GM21576 (cell line): ENCODE data around the gene OR2T27.
"Not testable (repeated sequence)": the region's sequence is repeated elsewhere in the genome, so short reads cannot be mapped to it uniquely, and the experiment has no call there.

Experiments used
- ATAC-seq: cut with Tn5 transposase; IDR thresholded peaks from one replicate; pipeline ENCODE4 v1.9.1; 2021; ENCODE audit warnings: mild to moderate bottlenecking, moderate library complexity; ENCODE audit not compliant: unreplicated experiment

Gene OR2T27

DNA sequence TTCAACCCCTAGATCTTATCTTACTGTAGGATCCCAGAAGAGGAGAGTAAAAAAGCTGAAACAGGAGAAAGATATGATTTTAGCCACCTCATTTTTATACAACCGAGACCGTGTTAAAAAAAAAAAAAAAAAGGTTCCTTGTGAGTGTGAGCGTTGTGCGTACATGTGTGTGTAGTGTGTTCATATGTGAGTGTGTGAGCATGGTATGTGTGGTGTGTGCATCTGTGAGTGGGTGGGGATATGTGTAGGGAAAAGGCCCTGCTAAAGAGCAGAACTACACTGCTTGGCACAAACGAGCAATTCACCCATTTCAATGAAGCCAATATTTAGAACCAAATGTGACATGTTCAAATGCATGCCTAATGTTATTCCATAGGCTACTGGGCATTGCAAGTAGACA lies 13.7 kb downstream of the OR2T27 start:
- ATAC-seq: peak; percentile 7

DNA sequence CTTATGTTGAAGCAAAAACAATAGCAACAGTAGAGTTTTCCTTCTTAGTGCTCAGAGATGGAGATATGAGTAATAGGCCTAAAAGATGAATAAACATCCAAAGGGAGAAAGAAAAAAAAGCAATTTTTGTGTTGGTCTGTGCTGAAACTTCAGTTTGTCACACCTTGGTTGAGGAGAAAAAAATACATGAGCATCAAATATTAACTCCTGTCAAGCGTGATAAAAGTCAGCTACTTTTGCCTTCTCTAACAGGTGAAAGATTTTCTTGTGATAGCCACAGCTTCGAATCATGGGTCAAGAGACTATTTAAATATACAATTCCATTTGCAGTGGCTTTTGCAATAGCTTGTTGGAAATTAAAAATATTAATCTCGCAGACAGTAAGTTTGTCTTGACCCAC lies 14.4 kb downstream of the OR2T27 start:
- peak; percentile 46 for ATAC-seq

- ATAC-seq: peak; percentile 27
Measured at GRCh38 chr1:248639652-248640051, 15.7 kb downstream of the OR2T27 start.

DNA sequence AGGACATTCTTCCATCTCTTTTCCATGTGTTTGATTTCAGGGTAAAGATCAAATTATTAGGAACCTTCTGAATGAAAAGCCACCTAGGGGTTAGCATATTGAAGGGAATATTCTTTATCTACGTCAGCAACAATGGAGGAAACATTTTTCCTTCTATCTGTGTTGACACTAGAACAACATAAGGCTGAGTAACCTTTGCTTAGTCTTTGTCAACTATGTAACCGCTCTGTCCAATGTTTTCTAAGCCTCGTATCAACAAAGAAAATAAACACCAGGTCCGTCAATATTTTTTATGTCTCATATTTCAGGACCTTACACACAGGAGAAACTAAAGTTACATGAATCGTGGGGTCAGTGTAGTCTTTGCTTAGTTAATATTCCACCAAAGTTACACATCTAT lies 18.7 kb downstream of the OR2T27 start:
- ATAC-seq: not testable (repeated sequence)

DNA sequence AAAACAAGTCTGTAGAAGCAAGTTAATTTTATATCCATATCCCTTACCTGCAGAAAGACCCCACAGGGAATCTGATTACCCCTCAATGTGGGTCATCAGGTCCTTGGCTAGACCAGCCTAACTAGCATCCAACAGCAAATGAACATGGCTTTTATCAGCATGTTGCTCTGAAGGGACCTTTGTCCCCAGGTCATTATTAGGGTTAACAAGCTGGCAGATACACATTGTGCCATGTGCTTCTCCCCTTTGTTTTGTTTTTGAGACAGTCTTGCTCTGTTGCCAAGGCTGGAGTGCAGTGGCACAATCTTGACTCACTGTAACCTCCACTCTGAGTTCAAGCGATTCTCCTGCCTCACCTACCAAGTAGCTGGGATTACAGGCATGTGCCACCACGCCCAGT lies 20.3 kb downstream of the OR2T27 start, which contains the start of gene OR2T11:
OR2T11 (minus strand) TSS at position 101 of the 400 bp plus-strand sequence. CDS start 7,963 bp downstream, outside the sequence.
- not testable (repeated sequence) for ATAC-seq

DNA sequence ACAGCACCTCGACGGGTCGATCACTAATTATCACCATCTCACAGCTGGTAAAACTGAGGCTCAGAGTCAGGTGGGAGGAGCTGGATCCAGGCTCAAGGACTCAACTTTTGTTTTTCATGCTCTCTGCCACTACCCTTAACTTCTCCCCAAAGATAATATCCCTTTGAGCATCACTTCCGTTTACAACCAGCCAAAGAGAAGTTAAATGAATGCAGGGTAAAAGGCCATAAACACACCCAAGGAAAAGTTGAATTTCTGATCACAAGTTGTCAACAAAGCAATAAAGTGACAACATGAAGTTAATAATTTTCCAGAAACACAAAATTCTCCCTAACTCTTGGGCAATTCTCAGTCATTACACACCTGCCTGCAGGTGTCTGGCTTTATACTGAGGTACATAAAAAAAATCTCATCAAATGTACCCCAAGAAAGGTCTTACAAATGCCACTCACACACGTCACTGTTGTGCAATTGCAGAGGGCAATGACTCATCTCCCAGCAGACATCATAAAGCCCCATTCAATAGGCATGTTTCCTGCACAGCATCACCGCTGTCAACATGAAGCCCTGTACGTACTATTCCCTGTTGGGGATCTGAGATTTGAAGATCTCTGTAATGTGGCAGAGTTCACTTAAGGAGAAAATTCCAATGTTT lies 23.8 kb downstream of the OR2T27 start:
- no peak for ATAC-seq

DNA sequence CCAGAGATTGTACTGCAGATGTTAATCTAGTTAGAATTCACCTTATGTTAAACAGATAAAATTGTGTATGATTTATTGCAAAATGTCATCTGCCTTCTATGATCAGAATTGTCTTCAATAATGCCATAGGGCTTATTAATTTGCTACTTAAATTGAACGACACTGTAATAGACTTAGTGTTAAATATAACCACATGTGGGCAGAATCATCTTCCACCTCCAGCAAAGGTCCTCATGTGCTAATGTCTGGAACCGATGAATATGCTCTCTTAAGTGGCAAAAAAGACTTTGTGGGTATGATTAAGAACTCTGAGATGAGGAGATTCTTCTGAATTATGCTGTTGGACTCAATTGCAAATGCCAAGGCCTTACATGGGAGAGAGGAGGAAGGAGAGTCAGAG lies 24.8 kb downstream of the OR2T27 start:
- ATAC-seq: no peak

DNA sequence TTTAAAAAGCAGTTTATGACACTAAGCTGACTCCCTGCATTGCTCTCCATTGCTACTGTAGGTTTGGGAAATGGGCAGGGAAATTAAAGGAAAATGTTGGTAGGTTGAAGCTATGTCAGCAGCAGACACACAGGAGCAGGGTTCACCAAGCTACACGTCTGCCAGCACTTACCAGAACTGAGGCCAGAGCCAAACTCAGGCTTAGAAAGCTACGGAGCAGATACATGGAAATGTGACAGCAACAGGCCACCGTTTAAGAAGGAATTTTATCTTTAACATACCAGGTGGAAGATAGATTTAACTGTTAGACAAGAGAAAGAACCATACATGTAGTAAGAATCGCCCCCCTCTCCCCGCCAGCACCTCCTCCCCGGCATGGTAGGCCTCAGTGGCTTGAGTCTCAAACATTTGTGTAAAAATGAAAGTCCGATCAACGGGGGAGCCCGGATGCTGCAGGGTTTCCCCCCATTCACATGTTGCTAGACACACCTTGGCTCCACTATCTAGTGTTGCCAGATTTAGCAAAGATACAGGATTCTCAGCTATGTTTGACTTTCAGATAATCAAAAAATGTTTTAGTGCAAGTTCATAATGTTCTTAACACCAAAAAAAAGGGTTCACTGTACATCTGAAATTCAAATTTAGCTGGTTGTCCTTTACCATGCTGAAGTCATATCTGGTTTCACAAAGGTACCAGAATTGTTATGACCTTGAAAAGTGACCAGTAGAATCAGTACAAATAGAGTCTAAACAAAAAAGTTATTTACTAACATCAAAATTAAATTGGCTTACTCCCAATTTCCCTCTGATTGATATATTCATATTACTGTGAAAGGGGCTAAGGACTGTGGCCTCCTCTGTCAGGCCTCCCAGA lies 27.1 kb downstream of the OR2T27 start:
- ATAC-seq: no peak

GRCh38 chr1:248625971-248626370 lies 29.4 kb downstream of the OR2T27 start:
- no peak for ATAC-seq

DNA sequence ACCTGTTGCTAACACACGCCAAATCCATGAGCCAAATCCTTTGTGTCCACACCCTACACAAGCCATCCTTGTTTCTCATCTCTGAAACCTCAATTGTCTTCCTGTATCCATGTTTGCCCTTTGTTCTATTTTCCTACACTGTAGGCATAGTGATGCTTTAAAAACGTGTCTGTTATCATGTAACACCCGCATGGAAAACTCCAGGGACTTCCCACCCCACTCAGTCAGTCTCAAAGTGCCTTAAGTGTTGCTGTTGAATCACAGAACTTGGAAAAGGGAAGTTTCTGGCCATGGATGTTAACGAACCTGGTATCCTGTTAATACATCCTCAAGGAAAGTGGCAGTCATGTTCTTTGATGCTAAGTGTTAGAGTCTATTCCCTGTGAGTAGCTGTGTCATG lies 30.2 kb downstream of the OR2T27 start:
- ATAC-seq: no peak

- ATAC-seq: no peak
Measured at GRCh38 chr1:248622570-248623001, 32.7 kb downstream of the OR2T27 start.

DNA sequence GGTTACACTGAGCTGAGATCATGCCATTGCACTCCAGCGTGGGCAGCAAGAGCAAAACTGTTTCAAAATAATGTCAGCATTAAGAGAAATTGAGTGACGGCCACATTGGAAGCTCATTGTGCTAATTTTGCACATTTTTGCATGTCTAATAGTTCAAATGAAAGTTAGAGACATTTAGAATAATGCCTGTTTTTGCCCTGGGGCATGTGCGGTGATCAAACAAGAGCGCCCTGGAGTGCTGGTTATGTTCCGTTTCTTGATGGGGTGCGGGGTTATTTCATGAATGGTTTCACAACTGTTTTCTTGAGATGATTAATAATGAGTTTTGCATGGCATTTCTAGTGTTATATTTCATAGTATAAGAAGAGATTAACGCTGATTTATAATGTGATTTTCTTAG lies 33.6 kb downstream of the OR2T27 start:
- ATAC-seq: no peak

DNA sequence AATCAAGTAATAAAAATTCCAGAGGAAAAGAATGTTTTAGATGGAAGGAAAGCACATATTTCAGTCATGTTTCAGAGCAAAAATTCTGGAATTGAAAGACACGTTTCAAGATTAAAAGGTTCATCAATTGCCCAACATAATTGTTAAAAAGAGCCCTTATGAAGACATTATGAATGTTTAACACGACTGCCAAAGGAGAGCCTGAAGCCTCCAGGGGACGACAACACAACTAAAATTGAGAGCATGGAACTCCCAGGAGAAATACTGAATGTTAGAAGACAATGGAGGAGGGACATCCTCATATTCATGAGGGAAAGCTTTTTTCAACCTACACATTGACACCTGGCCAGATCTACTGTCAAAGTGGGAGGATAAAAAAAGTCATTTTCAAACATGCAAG lies 36.5 kb downstream of the OR2T27 start:
- ATAC-seq: no peak

DNA sequence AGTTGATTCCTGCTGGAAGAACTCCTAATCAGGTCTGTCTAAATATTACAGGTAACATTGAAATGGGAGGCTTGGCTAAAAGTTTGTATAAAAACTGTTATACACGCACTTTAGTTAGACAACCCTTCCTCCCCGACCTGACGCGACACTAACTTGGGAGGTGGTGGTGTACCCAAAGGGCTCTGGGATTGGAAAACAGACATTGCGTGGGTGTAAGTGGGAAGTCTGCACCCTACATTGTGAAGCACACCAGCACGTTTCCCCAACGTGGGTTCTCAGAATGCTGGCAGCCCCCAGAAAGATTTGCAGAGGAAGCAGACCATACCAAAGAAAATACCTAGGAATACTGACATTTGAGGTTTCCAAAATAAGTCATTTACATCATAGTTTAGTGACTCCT lies 37.2 kb downstream of the OR2T27 start:
- ATAC-seq: no peak

GRCh38 chr1:248613742-248614141 lies 41.6 kb downstream of the OR2T27 start:
- no peak for ATAC-seq

DNA sequence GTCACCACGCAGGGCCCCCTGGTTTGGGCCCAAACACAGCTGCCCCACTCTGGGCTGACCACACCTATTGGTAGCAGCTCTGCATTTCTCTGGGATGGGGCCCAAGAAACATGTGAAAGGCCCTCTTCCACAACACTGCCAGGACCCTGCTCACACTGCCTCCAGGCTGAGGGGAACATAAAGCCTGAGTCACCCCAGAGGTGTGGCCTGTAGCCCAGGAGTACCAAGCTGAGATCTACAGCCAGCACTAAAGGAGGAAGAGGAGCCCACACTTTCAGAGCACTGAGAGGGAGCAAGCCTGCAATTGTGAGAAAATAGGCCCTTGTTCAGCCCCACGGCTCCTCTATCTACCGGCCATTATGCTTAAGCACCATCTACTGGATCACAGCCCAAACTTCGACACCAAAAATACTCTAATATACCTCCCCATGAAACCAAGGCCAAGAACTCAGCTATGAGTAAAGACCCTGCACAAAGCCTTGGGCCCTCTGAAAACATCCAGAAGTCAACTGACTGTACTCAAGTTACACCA lies 43.4 kb downstream of the OR2T27 start:
- ATAC-seq: no peak

DNA sequence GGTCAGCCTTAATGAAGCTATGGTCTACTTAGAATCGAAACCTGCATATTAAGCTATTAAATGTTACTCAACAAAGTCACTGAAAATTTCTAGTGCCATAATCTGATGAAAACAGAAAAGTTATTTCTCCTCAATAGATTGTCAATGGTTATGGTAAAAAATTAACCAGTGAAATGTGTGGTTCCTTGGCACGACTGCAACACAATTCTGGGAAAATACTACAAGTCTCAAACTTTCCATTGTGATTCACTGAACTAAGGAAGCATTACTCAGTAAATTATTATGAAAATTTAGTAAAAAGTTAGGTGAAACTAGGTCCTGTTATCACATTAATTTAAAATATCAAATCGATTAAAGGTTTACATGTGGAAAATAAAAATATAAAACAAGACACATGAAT lies 45.0 kb downstream of the OR2T27 start:
- no peak for ATAC-seq
